Measurements from ENCODE around the gene KCNMA1.

- TF ChIP-seq, protein P1, sequence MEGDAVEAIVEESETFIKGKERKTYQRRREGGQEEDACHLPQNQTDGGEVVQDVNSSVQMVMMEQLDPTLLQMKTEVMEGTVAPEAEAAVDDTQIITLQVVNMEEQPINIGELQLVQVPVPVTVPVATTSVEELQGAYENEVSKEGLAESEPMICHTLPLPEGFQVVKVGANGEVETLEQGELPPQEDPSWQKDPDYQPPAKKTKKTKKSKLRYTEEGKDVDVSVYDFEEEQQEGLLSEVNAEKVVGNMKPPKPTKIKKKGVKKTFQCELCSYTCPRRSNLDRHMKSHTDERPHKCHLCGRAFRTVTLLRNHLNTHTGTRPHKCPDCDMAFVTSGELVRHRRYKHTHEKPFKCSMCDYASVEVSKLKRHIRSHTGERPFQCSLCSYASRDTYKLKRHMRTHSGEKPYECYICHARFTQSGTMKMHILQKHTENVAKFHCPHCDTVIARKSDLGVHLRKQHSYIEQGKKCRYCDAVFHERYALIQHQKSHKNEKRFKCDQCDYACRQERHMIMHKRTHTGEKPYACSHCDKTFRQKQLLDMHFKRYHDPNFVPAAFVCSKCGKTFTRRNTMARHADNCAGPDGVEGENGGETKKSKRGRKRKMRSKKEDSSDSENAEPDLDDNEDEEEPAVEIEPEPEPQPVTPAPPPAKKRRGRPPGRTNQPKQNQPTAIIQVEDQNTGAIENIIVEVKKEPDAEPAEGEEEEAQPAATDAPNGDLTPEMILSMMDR (IDR thresholded peaks at IDR 0.05): no peak
- TF ChIP-seq EZH2 (IDR thresholded peaks at IDR 0.05; ENCODE audit: borderline replicate concordance, insufficient read depth, low read depth, low read length, poor library complexity, severe bottlenecking): no peak
Observed at GRCh38 chr10:77103213-77103612, 534.4 kb downstream of the KCNMA1 start.

Measured in B cell (primary cell).